NCI-H1048 (cell line): ENCODE measurements around the gene FANCG.

Experiments used
- DNase-seq: peaks from one replicate; lab custom pipeline; 2025; lab: John Stamatoyannopoulos, UW

The FANCG gene

GRCh38 chr9:35103660-35104191 is 24.0 kb upstream of the FANCG start:
- no peak for DNase-seq

- DNase-seq, result peak; percentile 66
Measured at GRCh38 chr9:35102769-35103659, 23.3 kb upstream of the FANCG start, which contains the start of gene STOML2. Gene STOML2, minus strand, starts transcription at chr9:35103131. Its CDS starts 37 bp downstream, at chr9:35103094.

GRCh38 chr9:35102465-35102768 is 22.7 kb upstream of the FANCG start:
- no peak for DNase-seq

- DNase-seq, result no peak
Measured at GRCh38 chr9:35097573-35097972, 17.8 kb upstream of the FANCG start.

GRCh38 chr9:35096035-35096849 is 16.5 kb upstream of the FANCG start, which contains the start of gene PIGO:
Gene PIGO, minus strand, starts transcription at chr9:35096591. Its CDS starts 1,026 bp downstream, at chr9:35095565.
- peak; percentile 49 for DNase-seq

GRCh38 chr9:35091536-35091935 is 11.8 kb upstream of the FANCG start:
- no peak for DNase-seq

- no peak for DNase-seq
Measured at GRCh38 chr9:35089434-35089833, 9.7 kb upstream of the FANCG start.

GRCh38 chr9:35085078-35085477 is 5.3 kb upstream of the FANCG start:
- no peak for DNase-seq

GRCh38 chr9:35079041-35079425 is 709 bp downstream of the FANCG start:
- no peak for DNase-seq

GRCh38 chr9:35078066-35078465 is 1.7 kb downstream of the FANCG start:
- no peak for DNase-seq

- no peak for DNase-seq
Measured at GRCh38 chr9:35076848-35077247, 2.9 kb downstream of the FANCG start.

- no peak for DNase-seq
Measured at GRCh38 chr9:35075358-35075757, 4.4 kb downstream of the FANCG start.

- DNase-seq, result no peak
Measured at GRCh38 chr9:35074791-35075190, 5.0 kb downstream of the FANCG start.

- no peak for DNase-seq
Measured at GRCh38 chr9:35074141-35074540, 5.6 kb downstream of the FANCG start.

- DNase-seq, result no peak
Measured at GRCh38 chr9:35073279-35073612, 6.5 kb downstream of the FANCG start.

GRCh38 chr9:35072461-35073278 is 7.1 kb downstream of the FANCG start, which contains the start of gene VCP:
Gene VCP, minus strand, starts transcription at chr9:35072625. Its CDS starts 272 bp downstream, at chr9:35072353.
- peak; percentile 98 for DNase-seq

- no peak for DNase-seq
Measured at GRCh38 chr9:35071814-35072460, 7.8 kb downstream of the FANCG start.

GRCh38 chr9:35070823-35071813 is 8.6 kb downstream of the FANCG start:
- DNase-seq, result no peak

GRCh38 chr9:35069020-35069419 is 10.7 kb downstream of the FANCG start:
- no peak for DNase-seq

GRCh38 chr9:35067056-35067455 is 12.7 kb downstream of the FANCG start:
- DNase-seq, result no peak
